Measurements from ENCODE around the gene SPX.
A peak's percentile ranks its signal among the peaks of the same experiment; 100 is the strongest.

Gene SPX

GRCh38 chr12:21526721-21527345 is 737 bp downstream of the SPX start:
- H3K36me3 ChIP-seq (ENCODE audit: control insufficient read depth, insufficient read depth, low read length), result no peaks in the 10 kb centered on the region
- H3K27me3 ChIP-seq (ENCODE audit: insufficient read depth, low read length, poor library complexity), result peaks cover 4% of the 10 kb centered on the region
- no peak for DNase-seq
- no peak overlapping the region for H3K18ac ChIP-seq (ENCODE audit: low read length)
- no peak overlapping the region for H3K4ac ChIP-seq (ENCODE audit: low read depth, low read length)
- no peak overlapping the region for H3K9ac ChIP-seq (ENCODE audit: low read length)
- no peak overlapping the region for H2BK120ac ChIP-seq (ENCODE audit: low read depth, low read length)
- no peaks in the 10 kb centered on the region for H3K79me2 ChIP-seq (ENCODE audit: control insufficient read depth, insufficient read depth, low read length)
- no peak overlapping the region for H2BK5ac ChIP-seq (ENCODE audit: low read length)
- peak overlapping the region; percentile 33 for H3K4me2 ChIP-seq (ENCODE audit: low read length)
- H4K8ac ChIP-seq (ENCODE audit: low read depth, low read length), result no peak overlapping the region
- H3K79me1 ChIP-seq (ENCODE audit: low read length), result no peaks in the 10 kb centered on the region
- no peak overlapping the region for H4K5ac ChIP-seq (ENCODE audit: low read length)
- no peak overlapping the region for H3K4me3 ChIP-seq (ENCODE audit: low read length)
- no peaks in the 10 kb centered on the region for H3K4me1 ChIP-seq (ENCODE audit: control insufficient read depth, low read depth, low read length)
- no peak overlapping the region for H2BK15ac ChIP-seq (replicated peaks; ENCODE audit: low read depth)
- H3K27ac ChIP-seq (ENCODE audit: low read depth, low read length), result no peak overlapping the region
- no peak overlapping the region for H3K56ac ChIP-seq (ENCODE audit: low read length)
- H2AK5ac ChIP-seq (ENCODE audit: low read length), result no peak overlapping the region
- no peak overlapping the region for H3K23ac ChIP-seq (ENCODE audit: low read length)
- no CpG with 5 or more reads among the region's 12 CpGs for WGBS (ENCODE audit: extremely low coverage, insufficient coverage, low lambda C conversion rate)

- Histone ChIP-seq H3K4me2 (ENCODE audit: low read length) (peak overlapping the region; percentile 33), H3K36me3 (ENCODE audit: control insufficient read depth, insufficient read depth, low read length) (no peaks in the 10 kb centered on the region), H3K9ac (ENCODE audit: low read length) (peak overlapping the region; percentile 53), H3K4me1 (ENCODE audit: control insufficient read depth, low read depth, low read length) (no peaks in the 10 kb centered on the region), H2BK5ac (ENCODE audit: low read length) (no peak overlapping the region), H3K23ac (ENCODE audit: low read length) (no peak overlapping the region), H4K8ac (ENCODE audit: low read depth, low read length) (no peak overlapping the region), H2AK5ac (ENCODE audit: low read length) (no peak overlapping the region), H3K18ac (ENCODE audit: low read length) (no peak overlapping the region), H4K5ac (ENCODE audit: low read length) (no peak overlapping the region), H3K79me2 (ENCODE audit: control insufficient read depth, insufficient read depth, low read length) (no peaks in the 10 kb centered on the region), H3K4me3 (ENCODE audit: low read length) (peak overlapping the region; percentile 14), H2BK120ac (ENCODE audit: low read depth, low read length) (no peak overlapping the region), H3K27me3 (ENCODE audit: insufficient read depth, low read length, poor library complexity) (peaks cover 4% of the 10 kb centered on the region), H3K79me1 (ENCODE audit: low read length) (no peaks in the 10 kb centered on the region), H2BK15ac (replicated peaks; ENCODE audit: low read depth) (no peak overlapping the region), H3K4ac (ENCODE audit: low read depth, low read length) (no peak overlapping the region), H3K27ac (ENCODE audit: low read depth, low read length) (no peak overlapping the region), H3K56ac (ENCODE audit: low read length) (peak overlapping the region; percentile 59)
- DNase-seq, result peak; percentile 76
- no CpG with 5 or more reads among the region's 57 CpGs for WGBS (ENCODE audit: extremely low coverage, insufficient coverage, low lambda C conversion rate)
These were observed 1.5 kb downstream of the SPX start for GRCh38 chr12:21527451-21528180.

- Histone ChIP-seq H3K4me3 (ENCODE audit: low read length) (no peak overlapping the region), H3K79me2 (ENCODE audit: control insufficient read depth, insufficient read depth, low read length) (no peaks in the 10 kb centered on the region), H2BK5ac (ENCODE audit: low read length) (no peak overlapping the region), H3K79me1 (ENCODE audit: low read length) (no peaks in the 10 kb centered on the region), H3K56ac (ENCODE audit: low read length) (no peak overlapping the region), H3K4me1 (ENCODE audit: control insufficient read depth, low read depth, low read length) (no peaks in the 10 kb centered on the region), H3K4me2 (ENCODE audit: low read length) (no peak overlapping the region), H3K27me3 (ENCODE audit: insufficient read depth, low read length, poor library complexity) (peaks cover 4% of the 10 kb centered on the region), H4K5ac (ENCODE audit: low read length) (no peak overlapping the region), H3K18ac (ENCODE audit: low read length) (no peak overlapping the region), H3K9ac (ENCODE audit: low read length) (no peak overlapping the region), H3K36me3 (ENCODE audit: control insufficient read depth, insufficient read depth, low read length) (no peaks in the 10 kb centered on the region), H2BK120ac (ENCODE audit: low read depth, low read length) (no peak overlapping the region), H2BK15ac (replicated peaks; ENCODE audit: low read depth) (no peak overlapping the region), H3K23ac (ENCODE audit: low read length) (no peak overlapping the region), H2AK5ac (ENCODE audit: low read length) (no peak overlapping the region), H3K27ac (ENCODE audit: low read depth, low read length) (no peak overlapping the region), H4K8ac (ENCODE audit: low read depth, low read length) (no peak overlapping the region), H3K4ac (ENCODE audit: low read depth, low read length) (no peak overlapping the region)
- no peak for DNase-seq
- no CpG with 5 or more reads among the region's 5 CpGs for WGBS (ENCODE audit: extremely low coverage, insufficient coverage, low lambda C conversion rate)
These were observed 2.9 kb downstream of the SPX start for GRCh38 chr12:21528953-21529352.

GRCh38 chr12:21529456-21529855 is 3.4 kb downstream of the SPX start:
- Histone ChIP-seq H2BK5ac (ENCODE audit: low read length) (no peak overlapping the region), H3K4me1 (ENCODE audit: control insufficient read depth, low read depth, low read length) (no peaks in the 10 kb centered on the region), H2BK15ac (replicated peaks; ENCODE audit: low read depth) (no peak overlapping the region), H3K79me2 (ENCODE audit: control insufficient read depth, insufficient read depth, low read length) (no peaks in the 10 kb centered on the region), H3K36me3 (ENCODE audit: control insufficient read depth, insufficient read depth, low read length) (no peaks in the 10 kb centered on the region), H4K8ac (ENCODE audit: low read depth, low read length) (no peak overlapping the region), H3K9ac (ENCODE audit: low read length) (no peak overlapping the region), H2BK120ac (ENCODE audit: low read depth, low read length) (no peak overlapping the region), H3K79me1 (ENCODE audit: low read length) (no peaks in the 10 kb centered on the region), H3K27ac (ENCODE audit: low read depth, low read length) (no peak overlapping the region), H3K4ac (ENCODE audit: low read depth, low read length) (no peak overlapping the region), H3K4me2 (ENCODE audit: low read length) (no peak overlapping the region), H3K27me3 (ENCODE audit: insufficient read depth, low read length, poor library complexity) (peaks cover 4% of the 10 kb centered on the region), H4K5ac (ENCODE audit: low read length) (no peak overlapping the region), H3K4me3 (ENCODE audit: low read length) (no peak overlapping the region), H3K23ac (ENCODE audit: low read length) (no peak overlapping the region), H3K56ac (ENCODE audit: low read length) (no peak overlapping the region), H2AK5ac (ENCODE audit: low read length) (no peak overlapping the region), H3K18ac (ENCODE audit: low read length) (no peak overlapping the region)
- no CpG with 5 or more reads among the region's 2 CpGs for WGBS (ENCODE audit: extremely low coverage, insufficient coverage, low lambda C conversion rate)
- no peak for DNase-seq

- Histone ChIP-seq H3K56ac (ENCODE audit: low read length) (no peak overlapping the region), H2AK5ac (ENCODE audit: low read length) (no peak overlapping the region), H3K4me2 (ENCODE audit: low read length) (no peak overlapping the region), H3K4me3 (ENCODE audit: low read length) (no peak overlapping the region), H3K79me1 (ENCODE audit: low read length) (no peaks in the 10 kb centered on the region), H3K18ac (ENCODE audit: low read length) (no peak overlapping the region), H4K8ac (ENCODE audit: low read depth, low read length) (no peak overlapping the region), H3K4me1 (ENCODE audit: control insufficient read depth, low read depth, low read length) (no peaks in the 10 kb centered on the region), H3K9ac (ENCODE audit: low read length) (no peak overlapping the region), H2BK15ac (replicated peaks; ENCODE audit: low read depth) (no peak overlapping the region), H3K27ac (ENCODE audit: low read depth, low read length) (no peak overlapping the region), H3K4ac (ENCODE audit: low read depth, low read length) (no peak overlapping the region), H3K23ac (ENCODE audit: low read length) (no peak overlapping the region), H2BK5ac (ENCODE audit: low read length) (no peak overlapping the region), H3K79me2 (ENCODE audit: control insufficient read depth, insufficient read depth, low read length) (no peaks in the 10 kb centered on the region), H3K36me3 (ENCODE audit: control insufficient read depth, insufficient read depth, low read length) (no peaks in the 10 kb centered on the region), H2BK120ac (ENCODE audit: low read depth, low read length) (no peak overlapping the region), H3K27me3 (ENCODE audit: insufficient read depth, low read length, poor library complexity) (peaks cover 2% of the 10 kb centered on the region), H4K5ac (ENCODE audit: low read length) (no peak overlapping the region)
- no CpG with 5 or more reads among the region's 5 CpGs for WGBS (ENCODE audit: extremely low coverage, insufficient coverage, low lambda C conversion rate)
- peak; percentile 38 for DNase-seq
These were observed 12.1 kb downstream of the SPX start for GRCh38 chr12:21538061-21538653.
